ENCODE results near the gene KLF2.

KLF2 gene

GRCh38 chr19:16327911-16328823 lies 3.5 kb downstream of the KLF2 start:
- H3K4me3 ChIP-seq (ENCODE audit: low read depth, low read length) = no peak overlapping the region
- peaks cover 73% of the 10 kb centered on the region for H3K27me3 ChIP-seq (ENCODE audit: control insufficient read depth, insufficient read depth, low read length)
- no peak overlapping the region for H3K27ac ChIP-seq (ENCODE audit: low read depth, low read length)
- H3K9ac ChIP-seq (ENCODE audit: low read length) = no peak overlapping the region
- no peaks in the 10 kb centered on the region for H3K4me1 ChIP-seq (ENCODE audit: control insufficient read depth, insufficient read depth, low read length)
- H3K36me3 ChIP-seq (ENCODE audit: control insufficient read depth, insufficient read depth, low read length) = no peaks in the 10 kb centered on the region
- H3K9me3 ChIP-seq (ENCODE audit: control insufficient read depth, insufficient read depth, low read depth, low read length) = no peaks in the 10 kb centered on the region

GRCh38 chr19:16328824-16329482 lies 4.3 kb downstream of the KLF2 start:
- no peak overlapping the region for H3K9ac ChIP-seq (ENCODE audit: low read length)
- no peak overlapping the region for H3K4me3 ChIP-seq (ENCODE audit: low read depth, low read length)
- no peak overlapping the region for H3K27ac ChIP-seq (ENCODE audit: low read depth, low read length)
- no peaks in the 10 kb centered on the region for H3K4me1 ChIP-seq (ENCODE audit: control insufficient read depth, insufficient read depth, low read length)
- H3K36me3 ChIP-seq (ENCODE audit: control insufficient read depth, insufficient read depth, low read length) = no peaks in the 10 kb centered on the region
- H3K27me3 ChIP-seq (ENCODE audit: control insufficient read depth, insufficient read depth, low read length) = peaks cover 65% of the 10 kb centered on the region
- no peaks in the 10 kb centered on the region for H3K9me3 ChIP-seq (ENCODE audit: control insufficient read depth, insufficient read depth, low read depth, low read length)

- H3K9me3 ChIP-seq (ENCODE audit: control insufficient read depth, insufficient read depth, low read depth, low read length) = no peaks in the 10 kb centered on the region
- no peak overlapping the region for H3K27ac ChIP-seq (ENCODE audit: low read depth, low read length)
- peaks cover 53% of the 10 kb centered on the region for H3K27me3 ChIP-seq (ENCODE audit: control insufficient read depth, insufficient read depth, low read length)
- H3K4me1 ChIP-seq (ENCODE audit: control insufficient read depth, insufficient read depth, low read length) = no peaks in the 10 kb centered on the region
- H3K4me3 ChIP-seq (ENCODE audit: low read depth, low read length) = no peak overlapping the region
- H3K9ac ChIP-seq (ENCODE audit: low read length) = no peak overlapping the region
- no peaks in the 10 kb centered on the region for H3K36me3 ChIP-seq (ENCODE audit: control insufficient read depth, insufficient read depth, low read length)
These were observed 5.8 kb downstream of the KLF2 start for GRCh38 chr19:16330368-16330801.

GRCh38 chr19:16330806-16331690 lies 6.4 kb downstream of the KLF2 start:
- no peak overlapping the region for H3K9ac ChIP-seq (ENCODE audit: low read length)
- H3K27me3 ChIP-seq (ENCODE audit: control insufficient read depth, insufficient read depth, low read length) = peaks cover 47% of the 10 kb centered on the region
- no peaks in the 10 kb centered on the region for H3K4me1 ChIP-seq (ENCODE audit: control insufficient read depth, insufficient read depth, low read length)
- H3K36me3 ChIP-seq (ENCODE audit: control insufficient read depth, insufficient read depth, low read length) = no peaks in the 10 kb centered on the region
- no peak overlapping the region for H3K27ac ChIP-seq (ENCODE audit: low read depth, low read length)
- H3K9me3 ChIP-seq (ENCODE audit: control insufficient read depth, insufficient read depth, low read depth, low read length) = no peaks in the 10 kb centered on the region
- H3K4me3 ChIP-seq (ENCODE audit: low read depth, low read length) = no peak overlapping the region

- Histone ChIP-seq H3K9me3 (ENCODE audit: control insufficient read depth, insufficient read depth, low read depth, low read length) (no peaks in the 10 kb centered on the region), H3K4me1 (ENCODE audit: control insufficient read depth, insufficient read depth, low read length) (peaks cover under 1% of the 10 kb centered on the region; the same call in 1 of the 2 replicates), H3K4me3 (ENCODE audit: low read depth, low read length) (no peak overlapping the region), H3K27me3 (ENCODE audit: control insufficient read depth, insufficient read depth, low read length) (peaks cover 26% of the 10 kb centered on the region), H3K27ac (ENCODE audit: low read depth, low read length) (no peak overlapping the region), H3K36me3 (ENCODE audit: control insufficient read depth, insufficient read depth, low read length) (no peaks in the 10 kb centered on the region), H3K9ac (ENCODE audit: low read length) (no peak overlapping the region)
These were observed 8.5 kb downstream of the KLF2 start for GRCh38 chr19:16333001-16333586.

GRCh38 chr19:16334411-16334810 lies 9.8 kb downstream of the KLF2 start:
- Histone ChIP-seq H3K9me3 (ENCODE audit: control insufficient read depth, insufficient read depth, low read depth, low read length) (no peaks in the 10 kb centered on the region), H3K27ac (ENCODE audit: low read depth, low read length) (no peak overlapping the region), H3K4me3 (ENCODE audit: low read depth, low read length) (no peak overlapping the region), H3K9ac (ENCODE audit: low read length) (no peak overlapping the region), H3K36me3 (ENCODE audit: control insufficient read depth, insufficient read depth, low read length) (no peaks in the 10 kb centered on the region), H3K27me3 (ENCODE audit: control insufficient read depth, insufficient read depth, low read length) (peaks cover 13% of the 10 kb centered on the region), H3K4me1 (ENCODE audit: control insufficient read depth, insufficient read depth, low read length) (peaks cover 8% of the 10 kb centered on the region; the same call in 1 of the 2 replicates)

GRCh38 chr19:16335226-16335625 lies 10.6 kb downstream of the KLF2 start:
- no peaks in the 10 kb centered on the region for H3K9me3 ChIP-seq (ENCODE audit: control insufficient read depth, insufficient read depth, low read depth, low read length)
- peaks cover 6% of the 10 kb centered on the region; the same call in 1 of the 2 replicates for H3K27me3 ChIP-seq (ENCODE audit: control insufficient read depth, insufficient read depth, low read length)
- H3K4me1 ChIP-seq (ENCODE audit: control insufficient read depth, insufficient read depth, low read length) = peaks cover 8% of the 10 kb centered on the region; the same call in 1 of the 2 replicates
- no peak overlapping the region for H3K27ac ChIP-seq (ENCODE audit: low read depth, low read length)
- H3K4me3 ChIP-seq (ENCODE audit: low read depth, low read length) = no peak overlapping the region
- no peaks in the 10 kb centered on the region for H3K36me3 ChIP-seq (ENCODE audit: control insufficient read depth, insufficient read depth, low read length)
- no peak overlapping the region for H3K9ac ChIP-seq (ENCODE audit: low read length)

- no peak overlapping the region for H3K4me3 ChIP-seq (ENCODE audit: low read depth, low read length)
- no peak overlapping the region for H3K27ac ChIP-seq (ENCODE audit: low read depth, low read length)
- no peaks in the 10 kb centered on the region for H3K9me3 ChIP-seq (ENCODE audit: control insufficient read depth, insufficient read depth, low read depth, low read length)
- H3K27me3 ChIP-seq (ENCODE audit: control insufficient read depth, insufficient read depth, low read length) = peaks cover 2% of the 10 kb centered on the region; the same call in 1 of the 2 replicates
- no peak overlapping the region for H3K9ac ChIP-seq (ENCODE audit: low read length)
- peaks cover 8% of the 10 kb centered on the region; the same call in 1 of the 2 replicates for H3K4me1 ChIP-seq (ENCODE audit: control insufficient read depth, insufficient read depth, low read length)
- H3K36me3 ChIP-seq (ENCODE audit: control insufficient read depth, insufficient read depth, low read length) = no peaks in the 10 kb centered on the region
These were observed 11.9 kb downstream of the KLF2 start for GRCh38 chr19:16336571-16336970.

GRCh38 chr19:16337809-16338469 lies 13.3 kb downstream of the KLF2 start:
- H3K4me3 ChIP-seq (ENCODE audit: low read depth, low read length) = no peak overlapping the region
- no peak overlapping the region for H3K9ac ChIP-seq (ENCODE audit: low read length)
- H3K36me3 ChIP-seq (ENCODE audit: control insufficient read depth, insufficient read depth, low read length) = no peaks in the 10 kb centered on the region
- H3K9me3 ChIP-seq (ENCODE audit: control insufficient read depth, insufficient read depth, low read depth, low read length) = no peaks in the 10 kb centered on the region
- H3K4me1 ChIP-seq (ENCODE audit: control insufficient read depth, insufficient read depth, low read length) = peaks cover 8% of the 10 kb centered on the region; the same call in 1 of the 2 replicates
- H3K27ac ChIP-seq (ENCODE audit: low read depth, low read length) = no peak overlapping the region
- no peaks in the 10 kb centered on the region; the same call in 1 of the 2 replicates for H3K27me3 ChIP-seq (ENCODE audit: control insufficient read depth, insufficient read depth, low read length)

All from HUES6 (cell line).